SK-N-SH (cell line): ENCODE data around the gene SPAAR. TPM values are rescaled to one million over a fixed set of nuclear protein-coding genes. Genes with fewer than 3 reads are reported as not detected.
A peak's percentile ranks its signal among the peaks of the same experiment; 100 is the strongest.

Source experiments
- CTCF ChIA-PET: fragments of 300-600, 350-600 bp; formaldehyde crosslinking; extraction: SDS; loops from one replicate; lab custom pipeline; 2021; lab: Yijun Ruan, JAX
- POLR2A ChIA-PET: fragments of 350-600 bp; sonication (Branson Sonifier 250); formaldehyde crosslinking; extraction: SDS; loops from one replicate; lab custom pipeline; 2020; ENCODE audit warnings: antibody characterized with exemption, inconsistent platforms; lab: Yijun Ruan, JAX
- DNase-seq: peaks from one replicate; pipeline ENCODE4 v3.0.0; 2012
- H2AFZ ChIP-seq: fragments of 200-600 bp; sonication (generic); 2 replicates; pipeline ENCODE4 v1.8.1; 2016; ENCODE audit warnings: antibody characterized with exemption, mild to moderate bottlenecking, low read depth
- H3F3A ChIP-seq: fragments of 200-600 bp; sonication (generic); replicated peaks from 2 replicates; pipeline ENCODE3; 2016; ENCODE audit warnings: antibody characterized with exemption, mild to moderate bottlenecking; ENCODE audit not compliant: insufficient read depth
- H3K27ac ChIP-seq, 2 experiments: fragments of 200-500 bp in 1 of 2; fragments of 200-600 bp in 1 of 2; sonication (Bioruptor generic) in 1 of 2; sonication (generic), shearing (Covaris generic) in 1 of 2; 2 replicates each; pipeline versions ENCODE4 v1.5.1 to v1.6.1; 2014 to 2016; ENCODE audit warnings: low read depth in 2 of 2, inconsistent platforms in 1 of 2, low read length in 1 of 2, mild to moderate bottlenecking in 1 of 2, mixed read lengths in 1 of 2
- H3K27me3 ChIP-seq: fragments of 200-600 bp; sonication (generic), shearing (Covaris generic); 2 replicates; pipeline ENCODE4 v1.6.1; 2016; ENCODE audit warnings: mixed run types; ENCODE audit not compliant: insufficient read depth
- H3K36me3 ChIP-seq, 2 experiments: fragments of 200-500 bp in 1 of 2; fragments of 200-600 bp in 1 of 2; sonication (Bioruptor generic) in 1 of 2; sonication (generic) in 1 of 2; replicated peaks in 1 of 2; 2 replicates each; pipeline versions ENCODE3 to v1.5.1; 2014 to 2016; ENCODE audit warnings: low read length in 1 of 2, mild to moderate bottlenecking in 1 of 2; ENCODE audit not compliant: insufficient read depth in 2 of 2, control insufficient read depth in 1 of 2
- H3K4me1 ChIP-seq, 2 experiments: fragments of 200-500 bp in 1 of 2; fragments of 200-600 bp in 1 of 2; sonication (Bioruptor generic) in 1 of 2; sonication (generic), shearing (Covaris generic) in 1 of 2; 2 replicates each; pipeline versions ENCODE4 v1.5.1 to v1.6.1; 2014 to 2016; ENCODE audit warnings: low read depth in 1 of 2, low read length in 1 of 2, mixed run types in 1 of 2; ENCODE audit not compliant: insufficient read depth in 2 of 2, control insufficient read depth in 1 of 2
- H3K4me2 ChIP-seq: fragments of 200-600 bp; sonication (generic), shearing (Covaris generic); 2 replicates; pipeline ENCODE4 v1.6.1; 2017; ENCODE audit warnings: mixed run types
- H3K4me3 ChIP-seq, 2 experiments: fragments of 200-500 bp in 1 of 2; fragments of 200-600 bp in 1 of 2; sonication (Bioruptor generic) in 1 of 2; sonication (generic), shearing (Covaris generic) in 1 of 2; 2 replicates each; pipeline versions ENCODE4 v1.5.1 to v1.8.1; 2014 to 2016; ENCODE audit warnings: low read depth in 2 of 2, inconsistent platforms in 1 of 2, low read length in 1 of 2, mild to moderate bottlenecking in 1 of 2, mixed read lengths in 1 of 2, moderate library complexity in 1 of 2
- H3K79me2 ChIP-seq: fragments of 200-600 bp; sonication (generic); 2 replicates; pipeline ENCODE4 v1.8.1; 2017; ENCODE audit warnings: mild to moderate bottlenecking; ENCODE audit not compliant: insufficient read depth
- H3K9ac ChIP-seq: fragments of 200-600 bp; sonication (generic); 2 replicates; pipeline ENCODE4 v1.6.1; 2017; ENCODE audit warnings: mixed run types
- H3K9me2 ChIP-seq: fragments of 200-600 bp; sonication (generic); 2 replicates; pipeline ENCODE4 v1.6.1; 2017; ENCODE audit warnings: mixed run types
- H3K9me3 ChIP-seq: fragments of 200-600 bp; sonication (generic); 2 replicates; pipeline ENCODE4 v1.6.1; 2017; ENCODE audit warnings: mixed run types, mild to moderate bottlenecking, moderate library complexity
- H4K20me1 ChIP-seq: fragments of 200-600 bp; sonication (generic); 2 replicates; pipeline ENCODE4 v1.6.1; 2017; ENCODE audit warnings: mild to moderate bottlenecking, mixed run types; ENCODE audit not compliant: insufficient read depth
- CHD2 ChIP-seq: fragments of 150-350 bp; IDR thresholded peaks from 2 replicates; pipeline ENCODE4 v1.6.1; 2018; ENCODE audit warnings: low read length; ENCODE audit not compliant: partially characterized antibody
- ELF1 ChIP-seq: IDR thresholded peaks from 2 replicates; pipeline ENCODE4 v1.4.0; 2012
- EZH2phosphoT487 ChIP-seq: fragments of 200-600 bp; sonication (generic); IDR thresholded peaks from 2 replicates; pipeline ENCODE4 v1.6.1; 2017; ENCODE audit warnings: low read depth, mixed run types, mild to moderate bottlenecking, antibody characterized with exemption, moderate library complexity, borderline replicate concordance
- GATA2 ChIP-seq: sonication (generic); formaldehyde crosslinking; IDR thresholded peaks from 2 replicates; pipeline ENCODE4 v1.5.0; 2020; ENCODE audit warnings: mild to moderate bottlenecking, missing genetic modification reagents
- JUND ChIP-seq: IDR thresholded peaks from 2 replicates; pipeline ENCODE4 v1.4.0; 2012
- MEF2A ChIP-seq: IDR thresholded peaks from 2 replicates; pipeline ENCODE4 v1.4.0; 2012; ENCODE audit warnings: low read depth, borderline replicate concordance
- NRF1 ChIP-seq: IDR thresholded peaks from 2 replicates; pipeline ENCODE4 v1.6.1; 2012; ENCODE audit warnings: low read depth, mild to moderate bottlenecking, low read length
- RAD21 ChIP-seq: IDR thresholded peaks from 2 replicates; pipeline ENCODE4 v1.6.1; 2012; ENCODE audit warnings: mild to moderate bottlenecking, low read length
- RCOR1 ChIP-seq: fragments of 150-350 bp; IDR thresholded peaks from 2 replicates; pipeline ENCODE4 v1.6.1; 2017; ENCODE audit warnings: antibody characterized with exemption, low read length
- RXRA ChIP-seq: IDR thresholded peaks from 2 replicates; pipeline ENCODE4 v1.4.0; 2012; ENCODE audit warnings: low read depth, mild to moderate bottlenecking, borderline replicate concordance
- TAF1 ChIP-seq: IDR thresholded peaks from 2 replicates; pipeline ENCODE4 v1.6.1; 2012; ENCODE audit warnings: low read depth, mild to moderate bottlenecking, low read length, moderate library complexity, borderline replicate concordance
- TCF12 ChIP-seq: IDR thresholded peaks from 2 replicates; pipeline ENCODE4 v1.4.0; 2012
- YY1 ChIP-seq: IDR thresholded peaks from 2 replicates; pipeline ENCODE4 v1.4.0; 2012; ENCODE audit warnings: low read depth, mild to moderate bottlenecking
- WGBS: methylation state at CpG from one replicate; pipeline ENCODE4 v1.1.6; 2017; ENCODE audit warnings: low lambda C conversion rate; 5-methylcytosine and 5-hydroxymethylcytosine counted together
- polyA plus RNA-seq, 3 experiments: library from polyadenylated mRNA; depleted of rRNA; stranded (reverse); fragments of >200 nt; gene quantifications; 2 replicates each; pipeline ENCODE4 v1.2.3, GENCODE V29; 2012
- TF ChIP-seq, protein P1 (sequence below): fragments of 150-350 bp; IDR thresholded peaks from 2 replicates; pipeline ENCODE4 v1.6.1; 2016; ENCODE audit warnings: mild to moderate bottlenecking, low read depth, low read length
- TF ChIP-seq, protein P2 (sequence below): IDR thresholded peaks from 2 replicates; pipeline ENCODE4 v1.4.0; 2012; ENCODE audit warnings: low read depth, borderline replicate concordance
- TF ChIP-seq, protein P3 (sequence below): IDR thresholded peaks from 2 replicates; pipeline ENCODE4 v1.4.0; 2012; ENCODE audit warnings: low read depth, borderline replicate concordance
- TF ChIP-seq, protein P4 (sequence below): fragments of 150-350 bp; IDR thresholded peaks from 2 replicates; pipeline ENCODE4 v1.6.1; 2017; ENCODE audit warnings: antibody characterized with exemption, low read length, low read depth, borderline replicate concordance
- TF ChIP-seq, protein P5 (sequence below): fragments of 200-600 bp; sonication (generic); IDR thresholded peaks from 2 replicates; pipeline ENCODE4 v1.6.1; 2017; ENCODE audit warnings: antibody characterized with exemption, mild to moderate bottlenecking, moderate library complexity
- TF ChIP-seq, protein P6 (sequence below): IDR thresholded peaks from 2 replicates; pipeline ENCODE4; 2012

Gene SPAAR
- polyA plus RNA-seq, 1 of the 3 experiments (the other 2 are of a cell fraction): 0.13 TPM

DNA sequence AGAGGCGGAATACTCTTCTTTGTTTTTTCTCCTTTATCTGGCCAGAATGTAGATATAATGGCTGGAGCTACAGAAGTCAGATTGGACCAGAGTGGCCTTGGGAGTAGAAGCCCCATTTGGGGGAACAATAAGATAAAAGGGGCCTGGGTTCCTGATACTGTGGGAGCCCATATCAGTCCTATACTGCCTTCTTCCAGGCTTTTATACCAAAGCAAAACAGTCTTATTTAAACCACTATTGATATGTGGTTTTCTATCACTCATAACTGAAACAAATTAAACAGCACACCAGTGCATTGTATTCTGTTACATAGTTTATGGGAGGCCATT is 14.3 kb downstream of the SPAAR start:
- peak overlapping the region; percentile 73 for H3K9ac ChIP-seq
- peaks cover 52% of the 10 kb centered on the region for H3F3A ChIP-seq
- no peaks in the 10 kb centered on the region for H3K36me3 ChIP-seq
- no peaks in the 10 kb centered on the region for H3K9me3 ChIP-seq
- H4K20me1 ChIP-seq: no peaks in the 10 kb centered on the region
- H3K4me1 ChIP-seq: peaks cover 0 to 22% of the 10 kb centered on the region in 2 experiments; a peak in 2 of 4 replicates
- peak overlapping the region; percentile 81 to 97; a peak in 3 of 4 replicates for H3K27ac ChIP-seq
- H3K4me2 ChIP-seq: peak overlapping the region; percentile 59
- ChIA-PET CTCF (interaction anchor here (1.1 to 4.1 kb wide), 5 partner anchors 13 to 133 kb away, joined by 3 to 22 read pairs (median 6); no protein-coding TSS in a partner anchor), POLR2A (no interaction called here)
- peak overlapping the region; percentile 67 for H2AFZ ChIP-seq
- DNase-seq: no peak
- TF ChIP-seq NRF1: no peak
- TF ChIP-seq EZH2phosphoT487: no peak
- TF ChIP-seq, protein P1, sequence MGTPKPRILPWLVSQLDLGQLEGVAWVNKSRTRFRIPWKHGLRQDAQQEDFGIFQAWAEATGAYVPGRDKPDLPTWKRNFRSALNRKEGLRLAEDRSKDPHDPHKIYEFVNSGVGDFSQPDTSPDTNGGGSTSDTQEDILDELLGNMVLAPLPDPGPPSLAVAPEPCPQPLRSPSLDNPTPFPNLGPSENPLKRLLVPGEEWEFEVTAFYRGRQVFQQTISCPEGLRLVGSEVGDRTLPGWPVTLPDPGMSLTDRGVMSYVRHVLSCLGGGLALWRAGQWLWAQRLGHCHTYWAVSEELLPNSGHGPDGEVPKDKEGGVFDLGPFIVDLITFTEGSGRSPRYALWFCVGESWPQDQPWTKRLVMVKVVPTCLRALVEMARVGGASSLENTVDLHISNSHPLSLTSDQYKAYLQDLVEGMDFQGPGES: no peak
- no peak for TF ChIP-seq CHD2
- peak overlapping the region in 1 of 2 experiments; percentile 41; a peak in 2 of 4 replicates for H3K4me3 ChIP-seq
- H3K9me2 ChIP-seq: no peaks in the 10 kb centered on the region
- H3K79me2 ChIP-seq: no peaks in the 10 kb centered on the region
- 92% methylated on average over 1 of the region's 1 CpG for WGBS
- no peaks in the 10 kb centered on the region for H3K27me3 ChIP-seq

DNA sequence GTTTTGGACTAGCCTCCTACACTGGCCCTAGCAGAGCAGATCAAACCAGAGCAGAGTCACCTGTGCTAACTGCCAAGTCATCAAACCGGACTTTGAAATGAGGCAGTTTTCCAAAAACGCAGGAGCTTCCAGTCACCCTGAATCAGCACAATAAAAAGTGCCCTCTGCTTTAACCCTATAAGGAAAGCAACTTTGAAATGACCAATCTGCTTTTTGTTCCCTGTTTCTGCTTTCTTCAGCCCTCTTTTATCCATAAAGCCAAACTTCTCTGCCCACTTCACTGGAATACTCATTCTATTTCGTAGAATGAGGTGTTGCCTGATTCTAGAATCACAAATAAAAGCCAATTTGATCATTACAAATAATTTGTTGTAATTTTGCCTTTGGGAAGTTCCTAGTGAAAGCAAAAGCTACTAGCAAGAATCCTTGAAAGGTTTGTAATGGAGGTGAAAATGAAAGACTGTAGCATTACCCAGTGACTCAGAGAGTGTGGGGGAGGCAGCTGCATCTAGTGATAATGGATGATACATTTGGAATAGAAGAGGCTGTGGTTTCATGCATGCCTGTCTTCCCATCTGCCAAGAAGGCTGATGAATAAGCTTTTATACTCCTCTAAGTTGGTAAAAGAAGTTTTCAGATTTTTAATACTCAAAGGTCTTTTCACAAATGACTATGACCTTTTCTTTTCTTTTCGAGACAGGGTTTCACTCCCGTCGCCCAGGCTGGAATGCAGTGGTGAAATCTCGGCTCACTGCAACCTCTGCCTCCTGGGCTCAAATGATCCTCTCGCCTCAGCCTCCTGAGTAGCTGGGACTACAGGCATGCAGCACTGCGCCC is 14.9 kb downstream of the SPAAR start:
- H3K27me3 ChIP-seq: no peaks in the 10 kb centered on the region
- H3K9me2 ChIP-seq: no peaks in the 10 kb centered on the region
- no peaks in the 10 kb centered on the region for H3K36me3 ChIP-seq
- peak overlapping the region; percentile 73 for H3K9ac ChIP-seq
- DNase-seq: no peak
- no peaks in the 10 kb centered on the region for H3K9me3 ChIP-seq
- H3K27ac ChIP-seq: peak overlapping the region; percentile 81 to 97; a peak in 3 of 4 replicates
- no peaks in the 10 kb centered on the region for H3K79me2 ChIP-seq
- H3K4me2 ChIP-seq: peak overlapping the region; percentile 68
- CTCF ChIA-PET: interaction anchor here (1.0 to 4.1 kb wide), 7 partner anchors 14 to 134 kb away, joined by 3 to 22 read pairs (median 6); no protein-coding TSS in a partner anchor
- H3K4me1 ChIP-seq: peaks cover 0 to 24% of the 10 kb centered on the region in 2 experiments; a peak in 2 of 4 replicates
- 31% methylated on average over 9 of the region's 9 CpGs for WGBS
- POLR2A ChIA-PET: no interaction called here
- peaks cover 53% of the 10 kb centered on the region for H3F3A ChIP-seq
- peak overlapping the region; percentile 67 for H2AFZ ChIP-seq
- peak overlapping the region in 1 of 2 experiments; percentile 41; a peak in 2 of 4 replicates for H3K4me3 ChIP-seq
- no peaks in the 10 kb centered on the region for H4K20me1 ChIP-seq
- TF ChIP-seq TAF1: peak; percentile 47; the same call in 1 of the 2 replicates
- TF ChIP-seq, protein P2, sequence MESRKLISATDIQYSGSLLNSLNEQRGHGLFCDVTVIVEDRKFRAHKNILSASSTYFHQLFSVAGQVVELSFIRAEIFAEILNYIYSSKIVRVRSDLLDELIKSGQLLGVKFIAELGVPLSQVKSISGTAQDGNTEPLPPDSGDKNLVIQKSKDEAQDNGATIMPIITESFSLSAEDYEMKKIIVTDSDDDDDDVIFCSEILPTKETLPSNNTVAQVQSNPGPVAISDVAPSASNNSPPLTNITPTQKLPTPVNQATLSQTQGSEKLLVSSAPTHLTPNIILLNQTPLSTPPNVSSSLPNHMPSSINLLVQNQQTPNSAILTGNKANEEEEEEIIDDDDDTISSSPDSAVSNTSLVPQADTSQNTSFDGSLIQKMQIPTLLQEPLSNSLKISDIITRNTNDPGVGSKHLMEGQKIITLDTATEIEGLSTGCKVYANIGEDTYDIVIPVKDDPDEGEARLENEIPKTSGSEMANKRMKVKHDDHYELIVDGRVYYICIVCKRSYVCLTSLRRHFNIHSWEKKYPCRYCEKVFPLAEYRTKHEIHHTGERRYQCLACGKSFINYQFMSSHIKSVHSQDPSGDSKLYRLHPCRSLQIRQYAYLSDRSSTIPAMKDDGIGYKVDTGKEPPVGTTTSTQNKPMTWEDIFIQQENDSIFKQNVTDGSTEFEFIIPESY: no peak
- no peak; the same call in 1 of the 2 replicates for TF ChIP-seq YY1
- TF ChIP-seq, protein P3, sequence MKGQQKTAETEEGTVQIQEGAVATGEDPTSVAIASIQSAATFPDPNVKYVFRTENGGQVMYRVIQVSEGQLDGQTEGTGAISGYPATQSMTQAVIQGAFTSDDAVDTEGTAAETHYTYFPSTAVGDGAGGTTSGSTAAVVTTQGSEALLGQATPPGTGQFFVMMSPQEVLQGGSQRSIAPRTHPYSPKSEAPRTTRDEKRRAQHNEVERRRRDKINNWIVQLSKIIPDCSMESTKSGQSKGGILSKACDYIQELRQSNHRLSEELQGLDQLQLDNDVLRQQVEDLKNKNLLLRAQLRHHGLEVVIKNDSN: no peak
- no peak for TF ChIP-seq RCOR1
- TF ChIP-seq RAD21: no peak
- TF ChIP-seq, protein P4, sequence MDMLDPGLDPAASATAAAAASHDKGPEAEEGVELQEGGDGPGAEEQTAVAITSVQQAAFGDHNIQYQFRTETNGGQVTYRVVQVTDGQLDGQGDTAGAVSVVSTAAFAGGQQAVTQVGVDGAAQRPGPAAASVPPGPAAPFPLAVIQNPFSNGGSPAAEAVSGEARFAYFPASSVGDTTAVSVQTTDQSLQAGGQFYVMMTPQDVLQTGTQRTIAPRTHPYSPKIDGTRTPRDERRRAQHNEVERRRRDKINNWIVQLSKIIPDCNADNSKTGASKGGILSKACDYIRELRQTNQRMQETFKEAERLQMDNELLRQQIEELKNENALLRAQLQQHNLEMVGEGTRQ: no peak
- no peak for TF ChIP-seq GATA2 (CRISPR knock-in tag)
- TF ChIP-seq, protein P5, sequence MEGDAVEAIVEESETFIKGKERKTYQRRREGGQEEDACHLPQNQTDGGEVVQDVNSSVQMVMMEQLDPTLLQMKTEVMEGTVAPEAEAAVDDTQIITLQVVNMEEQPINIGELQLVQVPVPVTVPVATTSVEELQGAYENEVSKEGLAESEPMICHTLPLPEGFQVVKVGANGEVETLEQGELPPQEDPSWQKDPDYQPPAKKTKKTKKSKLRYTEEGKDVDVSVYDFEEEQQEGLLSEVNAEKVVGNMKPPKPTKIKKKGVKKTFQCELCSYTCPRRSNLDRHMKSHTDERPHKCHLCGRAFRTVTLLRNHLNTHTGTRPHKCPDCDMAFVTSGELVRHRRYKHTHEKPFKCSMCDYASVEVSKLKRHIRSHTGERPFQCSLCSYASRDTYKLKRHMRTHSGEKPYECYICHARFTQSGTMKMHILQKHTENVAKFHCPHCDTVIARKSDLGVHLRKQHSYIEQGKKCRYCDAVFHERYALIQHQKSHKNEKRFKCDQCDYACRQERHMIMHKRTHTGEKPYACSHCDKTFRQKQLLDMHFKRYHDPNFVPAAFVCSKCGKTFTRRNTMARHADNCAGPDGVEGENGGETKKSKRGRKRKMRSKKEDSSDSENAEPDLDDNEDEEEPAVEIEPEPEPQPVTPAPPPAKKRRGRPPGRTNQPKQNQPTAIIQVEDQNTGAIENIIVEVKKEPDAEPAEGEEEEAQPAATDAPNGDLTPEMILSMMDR: no peak
- TF ChIP-seq, protein P6, sequence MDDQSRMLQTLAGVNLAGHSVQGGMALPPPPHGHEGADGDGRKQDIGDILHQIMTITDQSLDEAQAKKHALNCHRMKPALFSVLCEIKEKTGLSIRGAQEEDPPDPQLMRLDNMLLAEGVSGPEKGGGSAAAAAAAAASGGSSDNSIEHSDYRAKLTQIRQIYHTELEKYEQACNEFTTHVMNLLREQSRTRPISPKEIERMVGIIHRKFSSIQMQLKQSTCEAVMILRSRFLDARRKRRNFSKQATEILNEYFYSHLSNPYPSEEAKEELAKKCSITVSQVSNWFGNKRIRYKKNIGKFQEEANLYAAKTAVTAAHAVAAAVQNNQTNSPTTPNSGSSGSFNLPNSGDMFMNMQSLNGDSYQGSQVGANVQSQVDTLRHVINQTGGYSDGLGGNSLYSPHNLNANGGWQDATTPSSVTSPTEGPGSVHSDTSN: peak; percentile 89
- peak; percentile 85 for TF ChIP-seq TCF12
- no peak for TF ChIP-seq ELF1
- TF ChIP-seq JUND: peak; percentile 90
- TF ChIP-seq RXRA: no peak
- TF ChIP-seq MEF2A: 0 out of 2 replicates have a peak, but pooled peaks have one; percentile 9
